Esophagus squamous epithelium (tissue), 4 donors: ENCODE data around the gene FAM3C.

Source experiments
- CTCF ChIP-seq, 6 experiments: fragments of 450-650 bp in 4 of 6; fragments of 200-600 bp in 2 of 6; sonication (generic) in 2 of 6; IDR thresholded peaks; one replicate each; pipeline ENCODE4 v1.5.1; 2016 to 2019; ENCODE audit warnings: antibody characterized with exemption in 6 of 6, mild to moderate bottlenecking in 4 of 6, moderate library complexity in 4 of 6
- POLR2A ChIP-seq, 4 donors: fragments of 450-650 bp; IDR thresholded peaks; one replicate each; pipeline ENCODE4 v1.6.1; 2017; ENCODE audit warnings: antibody characterized with exemption in 4 of 4, mild to moderate bottlenecking in 4 of 4, moderate library complexity in 3 of 4

GRCh38 chr7:121313793-121314676 lies 82.1 kb downstream of the FAM3C start:
- TF ChIP-seq CTCF (IDR thresholded peaks at IDR 0.05) = no peak
- TF ChIP-seq POLR2A (IDR thresholded peaks at IDR 0.05) = no peak
